ENCODE measurements around the gene ZNF746. TPM values are rescaled to one million over a fixed set of nuclear protein-coding genes. Genes with fewer than 3 reads are reported as not detected.
A peak's percentile ranks its signal among the peaks of the same experiment; 100 is the strongest.

The ZNF746 gene
- total and polyA plus RNA-seq, 2 of the 13 experiments (the other 11 are each of a cell fraction or from before 2014, with no cell fraction given): 3.8 to 8.1 TPM

DNA sequence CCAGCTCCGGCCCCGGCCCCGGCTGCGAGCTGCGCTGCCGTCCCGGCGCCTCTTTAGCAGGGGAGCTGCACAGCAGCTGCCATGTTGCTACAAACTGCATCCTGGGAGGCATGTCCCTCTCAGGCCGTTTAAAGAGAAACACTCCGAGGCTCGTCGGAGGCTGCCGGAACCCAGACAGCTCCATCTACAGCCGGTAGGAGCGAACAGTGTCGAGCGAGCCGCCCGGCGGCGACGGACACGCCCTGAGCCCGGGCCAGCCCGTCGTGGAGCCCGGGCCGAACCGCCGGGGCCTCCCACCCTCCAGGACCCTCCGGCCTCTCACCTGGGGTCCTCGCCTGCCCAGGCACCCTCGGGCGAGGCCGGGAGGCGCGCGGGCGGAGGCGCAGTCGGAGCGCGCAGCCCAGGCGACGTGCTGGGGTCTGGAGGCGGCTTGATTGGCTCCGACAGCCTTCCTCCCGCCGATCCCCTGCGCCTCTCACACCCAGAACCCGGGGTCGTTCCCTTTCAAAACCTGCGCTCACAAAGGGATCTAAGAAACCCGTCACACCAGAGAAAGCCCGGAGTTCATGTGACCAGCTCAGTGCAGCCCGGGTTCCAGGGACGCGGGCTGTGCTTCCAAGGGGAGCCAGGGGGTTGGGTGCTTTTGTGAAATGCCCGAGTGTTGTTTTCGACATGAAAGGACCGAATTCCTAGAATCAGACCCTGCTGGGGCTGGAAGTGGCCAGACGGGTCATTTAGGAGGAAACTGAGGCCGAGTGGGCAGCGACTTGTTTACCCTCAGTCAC is 36.9 kb downstream of the ZNF746 start, which contains the start of gene ZNF777 (continued):
- TF ChIP-seq, protein P1, sequence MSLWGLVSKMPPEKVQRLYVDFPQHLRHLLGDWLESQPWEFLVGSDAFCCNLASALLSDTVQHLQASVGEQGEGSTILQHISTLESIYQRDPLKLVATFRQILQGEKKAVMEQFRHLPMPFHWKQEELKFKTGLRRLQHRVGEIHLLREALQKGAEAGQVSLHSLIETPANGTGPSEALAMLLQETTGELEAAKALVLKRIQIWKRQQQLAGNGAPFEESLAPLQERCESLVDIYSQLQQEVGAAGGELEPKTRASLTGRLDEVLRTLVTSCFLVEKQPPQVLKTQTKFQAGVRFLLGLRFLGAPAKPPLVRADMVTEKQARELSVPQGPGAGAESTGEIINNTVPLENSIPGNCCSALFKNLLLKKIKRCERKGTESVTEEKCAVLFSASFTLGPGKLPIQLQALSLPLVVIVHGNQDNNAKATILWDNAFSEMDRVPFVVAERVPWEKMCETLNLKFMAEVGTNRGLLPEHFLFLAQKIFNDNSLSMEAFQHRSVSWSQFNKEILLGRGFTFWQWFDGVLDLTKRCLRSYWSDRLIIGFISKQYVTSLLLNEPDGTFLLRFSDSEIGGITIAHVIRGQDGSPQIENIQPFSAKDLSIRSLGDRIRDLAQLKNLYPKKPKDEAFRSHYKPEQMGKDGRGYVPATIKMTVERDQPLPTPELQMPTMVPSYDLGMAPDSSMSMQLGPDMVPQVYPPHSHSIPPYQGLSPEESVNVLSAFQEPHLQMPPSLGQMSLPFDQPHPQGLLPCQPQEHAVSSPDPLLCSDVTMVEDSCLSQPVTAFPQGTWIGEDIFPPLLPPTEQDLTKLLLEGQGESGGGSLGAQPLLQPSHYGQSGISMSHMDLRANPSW (CRISPR knock-in tag; IDR thresholded peaks at IDR 0.05; ENCODE audit: borderline replicate concordance): no peak
- TF ChIP-seq ZFY (CRISPR knock-in tag; IDR thresholded peaks at IDR 0.05) (peak; percentile 87), SALL2 (CRISPR knock-in tag; IDR thresholded peaks at IDR 0.05) (peak; percentile 21; the same call in 1 of the 2 replicates), FOXM1 (CRISPR knock-in tag; IDR thresholded peaks at IDR 0.05) (no peak), TAF1 (CRISPR knock-in tag; IDR thresholded peaks at IDR 0.05) (peak; percentile 69), MYC (CRISPR knock-in tag; IDR thresholded peaks at IDR 0.05; ENCODE audit: borderline replicate concordance) (no peak), SMAD3 (CRISPR knock-in tag; IDR thresholded peaks at IDR 0.05) (0 out of 2 replicates have a peak, but pooled peaks have one; percentile 36), SKI (IDR thresholded peaks at IDR 0.05; ENCODE audit: partially characterized antibody) (peak; percentile 41), MIER3 (CRISPR knock-in tag; IDR thresholded peaks at IDR 0.05; ENCODE audit: borderline replicate concordance) (no peak), SMC3 (IDR thresholded peaks at IDR 0.05; ENCODE audit: low read length) (no peak)
- TF ChIP-seq, protein P2, sequence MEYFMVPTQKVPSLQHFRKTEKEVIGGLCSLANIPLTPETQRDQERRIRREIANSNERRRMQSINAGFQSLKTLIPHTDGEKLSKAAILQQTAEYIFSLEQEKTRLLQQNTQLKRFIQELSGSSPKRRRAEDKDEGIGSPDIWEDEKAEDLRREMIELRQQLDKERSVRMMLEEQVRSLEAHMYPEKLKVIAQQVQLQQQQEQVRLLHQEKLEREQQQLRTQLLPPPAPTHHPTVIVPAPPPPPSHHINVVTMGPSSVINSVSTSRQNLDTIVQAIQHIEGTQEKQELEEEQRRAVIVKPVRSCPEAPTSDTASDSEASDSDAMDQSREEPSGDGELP (IDR thresholded peaks at IDR 0.05; ENCODE audit: borderline replicate concordance, low read depth): peak; percentile 19; the same call in 1 of the 2 replicates
- TF ChIP-seq, protein P3, sequence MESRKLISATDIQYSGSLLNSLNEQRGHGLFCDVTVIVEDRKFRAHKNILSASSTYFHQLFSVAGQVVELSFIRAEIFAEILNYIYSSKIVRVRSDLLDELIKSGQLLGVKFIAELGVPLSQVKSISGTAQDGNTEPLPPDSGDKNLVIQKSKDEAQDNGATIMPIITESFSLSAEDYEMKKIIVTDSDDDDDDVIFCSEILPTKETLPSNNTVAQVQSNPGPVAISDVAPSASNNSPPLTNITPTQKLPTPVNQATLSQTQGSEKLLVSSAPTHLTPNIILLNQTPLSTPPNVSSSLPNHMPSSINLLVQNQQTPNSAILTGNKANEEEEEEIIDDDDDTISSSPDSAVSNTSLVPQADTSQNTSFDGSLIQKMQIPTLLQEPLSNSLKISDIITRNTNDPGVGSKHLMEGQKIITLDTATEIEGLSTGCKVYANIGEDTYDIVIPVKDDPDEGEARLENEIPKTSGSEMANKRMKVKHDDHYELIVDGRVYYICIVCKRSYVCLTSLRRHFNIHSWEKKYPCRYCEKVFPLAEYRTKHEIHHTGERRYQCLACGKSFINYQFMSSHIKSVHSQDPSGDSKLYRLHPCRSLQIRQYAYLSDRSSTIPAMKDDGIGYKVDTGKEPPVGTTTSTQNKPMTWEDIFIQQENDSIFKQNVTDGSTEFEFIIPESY (CRISPR knock-in tag; IDR thresholded peaks at IDR 0.05): no peak
- TF ChIP-seq, protein P4, sequence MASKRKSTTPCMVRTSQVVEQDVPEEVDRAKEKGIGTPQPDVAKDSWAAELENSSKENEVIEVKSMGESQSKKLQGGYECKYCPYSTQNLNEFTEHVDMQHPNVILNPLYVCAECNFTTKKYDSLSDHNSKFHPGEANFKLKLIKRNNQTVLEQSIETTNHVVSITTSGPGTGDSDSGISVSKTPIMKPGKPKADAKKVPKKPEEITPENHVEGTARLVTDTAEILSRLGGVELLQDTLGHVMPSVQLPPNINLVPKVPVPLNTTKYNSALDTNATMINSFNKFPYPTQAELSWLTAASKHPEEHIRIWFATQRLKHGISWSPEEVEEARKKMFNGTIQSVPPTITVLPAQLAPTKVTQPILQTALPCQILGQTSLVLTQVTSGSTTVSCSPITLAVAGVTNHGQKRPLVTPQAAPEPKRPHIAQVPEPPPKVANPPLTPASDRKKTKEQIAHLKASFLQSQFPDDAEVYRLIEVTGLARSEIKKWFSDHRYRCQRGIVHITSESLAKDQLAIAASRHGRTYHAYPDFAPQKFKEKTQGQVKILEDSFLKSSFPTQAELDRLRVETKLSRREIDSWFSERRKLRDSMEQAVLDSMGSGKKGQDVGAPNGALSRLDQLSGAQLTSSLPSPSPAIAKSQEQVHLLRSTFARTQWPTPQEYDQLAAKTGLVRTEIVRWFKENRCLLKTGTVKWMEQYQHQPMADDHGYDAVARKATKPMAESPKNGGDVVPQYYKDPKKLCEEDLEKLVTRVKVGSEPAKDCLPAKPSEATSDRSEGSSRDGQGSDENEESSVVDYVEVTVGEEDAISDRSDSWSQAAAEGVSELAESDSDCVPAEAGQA (IDR thresholded peaks at IDR 0.05; ENCODE audit: low read depth): no peak
- TF ChIP-seq, protein P4 (CRISPR knock-in tag; IDR thresholded peaks at IDR 0.05; ENCODE audit: borderline replicate concordance): no peak
